A673 (cell line): ENCODE results near the gene TPST1.

Source experiments
- CTCF ChIP-seq: fragments of 300-800, 200-600 bp; sonication (generic); conservative IDR thresholded peaks from 2 replicates; pipeline ENCODE4 v1.5.1; 2017; ENCODE audit warnings: low read depth, mild to moderate bottlenecking, antibody characterized with exemption, low read length, moderate library complexity, mixed read lengths
- EZH2 ChIP-seq: fragments of 200-600 bp; sonication (generic); IDR thresholded peaks from 2 replicates; pipeline ENCODE4 v1.6.1; 2017; ENCODE audit warnings: borderline replicate concordance, low read depth, mild to moderate bottlenecking, mixed read lengths, antibody characterized with exemption, low read length; ENCODE audit not compliant: poor library complexity, severe bottlenecking

GRCh38 chr7:66238773-66239466, 33.8 kb downstream of the TPST1 start:
- no peak for TF ChIP-seq CTCF
- no peak for TF ChIP-seq EZH2
